HepG2 (cell line): Measurements from ENCODE around the gene PCDHGA1. TPM values are rescaled to one million over a fixed set of nuclear protein-coding genes. Genes with fewer than 3 reads are reported as not detected.
A peak's percentile ranks its signal among the peaks of the same experiment; 100 is the strongest.

ENCODE experiments used
- ATAC-seq: fragments of 200-7000 bp; cut with Tn5 transposase; 3 replicates; pipeline ENCODE4 v1.9.1; 2020; ENCODE audit warnings: mild to moderate bottlenecking, moderate library complexity
- BruUV-seq: library from RNA; stranded (reverse); fragments of 400-500 nt; replicated peaks from 2 replicates; lab custom pipeline; 2021; lab: Mats Ljungman, UMichigan
- CTCF ChIA-PET: fragments of 300-600 bp; formaldehyde crosslinking; extraction: SDS; loops from one replicate; lab custom pipeline; 2021; ENCODE audit warnings: low total read pairs, inconsistent platforms, low intra/inter-chr PET ratio; lab: Yijun Ruan, JAX
- POLR2A ChIA-PET: fragments of 350-600 bp; sonication (Branson Sonifier 250); formaldehyde crosslinking; loops from one replicate; lab custom pipeline; 2020; ENCODE audit warnings: antibody characterized with exemption, inconsistent platforms; lab: Yijun Ruan, JAX
- DNase-seq: peaks from one replicate; pipeline ENCODE4 v3.0.0-alpha.2; 2015; ENCODE audit warnings: low spot score
- FAIRE-seq: peaks from 3 replicates; lab custom pipeline; 2011; peaks lifted over from hg19 to GRCh38; lab: Jason Lieb, UNC
- H2AFZ ChIP-seq: one replicate; pipeline ENCODE4 v1.6.1; 2011; ENCODE audit warnings: low read length, inconsistent platforms
- H3K27ac ChIP-seq: fragments of 300-600 bp; 3 replicates; pipeline ENCODE4 v1.8.0; 2011; ENCODE audit warnings: mixed run types, mild to moderate bottlenecking, mixed read lengths, low read length, inconsistent platforms; ENCODE audit not compliant: insufficient read depth; ENCODE audit errors: extremely low read length
- H3K27me3 ChIP-seq, 2 experiments: fragments of 200-600 bp in 1 of 2; 2 replicates in 1 of 2; 3 replicates in 1 of 2; pipeline versions ENCODE4 v1.6.0 to v1.8.0; 2011; ENCODE audit warnings: low read length in 2 of 2, mild to moderate bottlenecking in 2 of 2, moderate library complexity in 2 of 2, inconsistent platforms in 1 of 2; ENCODE audit not compliant: insufficient read depth in 2 of 2, control insufficient read depth in 1 of 2
- H3K36me3 ChIP-seq, 2 experiments: fragments of 200-600 bp in 1 of 2; replicated peaks in 1 of 2; 2 replicates in 1 of 2; 3 replicates in 1 of 2; pipeline versions ENCODE4 v1.5.1 to v1.8.0; 2011; ENCODE audit warnings: low read length in 2 of 2, inconsistent platforms in 1 of 2; ENCODE audit not compliant: insufficient read depth in 2 of 2, control insufficient read depth in 1 of 2
- H3K4me1 ChIP-seq: 2 replicates; pipeline ENCODE4 v1.5.1; 2012; ENCODE audit warnings: low read length, inconsistent platforms; ENCODE audit not compliant: insufficient read depth
- H3K4me2 ChIP-seq: 2 replicates; pipeline ENCODE4 v1.6.0; 2011; ENCODE audit warnings: low read depth, low read length, inconsistent platforms
- H3K4me3 ChIP-seq, 3 experiments: fragments of 200-600 bp in 1 of 3; sonication (generic), shearing (Covaris generic) in 1 of 3; replicated peaks in 1 of 3; 2 replicates each; pipeline ENCODE4 v1.5.1; 2011 to 2016; ENCODE audit warnings: low read length in 3 of 3, inconsistent platforms in 2 of 3, low read depth in 2 of 3, mild to moderate bottlenecking in 2 of 3, control low read depth in 1 of 3, mixed read lengths in 1 of 3; ENCODE audit not compliant: insufficient read depth in 1 of 3
- H3K79me2 ChIP-seq: one replicate; pipeline ENCODE4 v1.6.1; 2011; ENCODE audit warnings: low read length, inconsistent platforms; ENCODE audit not compliant: insufficient read depth
- H3K9ac ChIP-seq: 2 replicates; pipeline ENCODE4 v1.6.0; 2011; ENCODE audit warnings: mild to moderate bottlenecking, low read depth, low read length, inconsistent platforms; ENCODE audit not compliant: insufficient read depth
- H3K9me3 ChIP-seq: 2 replicates; pipeline ENCODE4 v1.5.1; 2012; ENCODE audit warnings: mild to moderate bottlenecking, low read length
- H4K20me1 ChIP-seq: 2 replicates; pipeline ENCODE4 v1.6.0; 2011; ENCODE audit warnings: inconsistent platforms, mild to moderate bottlenecking, low read length, moderate library complexity; ENCODE audit not compliant: insufficient read depth
- ATF2 ChIP-seq: sonication (generic); formaldehyde crosslinking; IDR thresholded peaks from 2 replicates; pipeline ENCODE4 v1.4.0; 2020; ENCODE audit warnings: missing genetic modification reagents
- ATF4 ChIP-seq, 2 experiments: fragments of 450-650 bp in 1 of 2; sonication (generic) in 1 of 2; formaldehyde crosslinking; IDR thresholded peaks; 2 replicates each; pipeline versions ENCODE4 v1.5.0 to v1.8.0; 2020 to 2022; ENCODE audit warnings: mild to moderate bottlenecking in 1 of 2, missing genetic modification reagents in 1 of 2
- CERS6 ChIP-seq: sonication (generic); formaldehyde crosslinking; IDR thresholded peaks from 2 replicates; pipeline ENCODE4 v1.5.0; 2020; ENCODE audit warnings: missing genetic modification reagents
- CHCHD3 ChIP-seq: sonication (generic); formaldehyde crosslinking; IDR thresholded peaks from 2 replicates; pipeline ENCODE4 v1.8.0; 2022; ENCODE audit warnings: mild to moderate bottlenecking, missing genetic modification reagents, moderate library complexity
- CTCF ChIP-seq: sonication (generic); formaldehyde crosslinking; IDR thresholded peaks from 2 replicates; pipeline ENCODE4 v1.5.0; 2020; ENCODE audit warnings: mild to moderate bottlenecking, missing genetic modification reagents, moderate library complexity
- MXD4 ChIP-seq: IDR thresholded peaks from 2 replicates; pipeline ENCODE4 v1.6.1; 2016; ENCODE audit warnings: mild to moderate bottlenecking, missing biosample characterization, missing genetic modification reagents
- RNF2 ChIP-seq: fragments of 450-650 bp; conservative IDR thresholded peaks from 2 replicates; pipeline ENCODE4 v1.6.1; 2016; ENCODE audit warnings: low read depth
- ZBTB34 ChIP-seq: sonication (generic); formaldehyde crosslinking; IDR thresholded peaks from 2 replicates; pipeline ENCODE4 v1.8.0; 2022; ENCODE audit warnings: mild to moderate bottlenecking, missing genetic modification reagents
- ZFX ChIP-seq: sonication (generic); formaldehyde crosslinking; IDR thresholded peaks from 2 replicates; pipeline ENCODE4 v1.4.0; 2020; ENCODE audit warnings: mild to moderate bottlenecking, low read depth, missing genetic modification reagents, moderate library complexity
- ZNF260 ChIP-seq: sonication (generic); formaldehyde crosslinking; IDR thresholded peaks from 2 replicates; pipeline ENCODE4 v1.4.0; 2020; ENCODE audit warnings: missing genetic modification reagents, low read depth, mild to moderate bottlenecking, borderline replicate concordance
- ZNF563 ChIP-seq: sonication (generic); formaldehyde crosslinking; IDR thresholded peaks from 2 replicates; pipeline ENCODE4 v1.8.0; 2022; ENCODE audit warnings: mild to moderate bottlenecking, moderate library complexity, missing genetic modification reagents
- ZNF670 ChIP-seq: sonication (generic); formaldehyde crosslinking; IDR thresholded peaks from 2 replicates; pipeline ENCODE4 v1.8.0; 2022; ENCODE audit warnings: mild to moderate bottlenecking, missing genetic modification reagents, borderline replicate concordance
- ZNF724P ChIP-seq: sonication (generic); formaldehyde crosslinking; IDR thresholded peaks from 2 replicates; pipeline ENCODE4 v1.8.0; 2022; ENCODE audit warnings: missing genetic modification reagents, borderline replicate concordance
- WGBS: methylation state at CpG from one replicate; pipeline ENCODE4 v1.1.6; 2017; ENCODE audit warnings: low lambda C conversion rate; 5-methylcytosine and 5-hydroxymethylcytosine counted together
- in situ Hi-C: cut with HindIII; loops from 2 replicates; pipeline ENCODE4 v1.10.0; 2017; ENCODE audit warnings: low pct_unique_long_range_greater_than_20kb; ENCODE audit not compliant: extremely low pct_ligation_motif_present
- intact Hi-C: fragments of 100-400 bp; cut with micrococcal nuclease; formaldehyde crosslinking; loops from one replicate; pipeline ENCODE4 v1.10.0; 2022; ENCODE audit not compliant: unreplicated experiment
- polyA plus RNA-seq, 8 experiments: library from polyadenylated mRNA; depleted of rRNA in 3 of 8; stranded (reverse) in 7 of 8; unstranded in 1 of 8; fragments of >200 nt; fragmentation: Illumina TruSeq in 4 of 8; extraction: Trizol in 4 of 8; gene quantifications; 2 replicates each; pipeline versions ENCODE4 v1.2.1 to v1.2.3, GENCODE V29; 2011 to 2016; ENCODE audit warnings: low read depth in 4 of 8, missing spikeins in 1 of 8, mixed read lengths in 1 of 8; ENCODE audit not compliant: insufficient read depth in 1 of 8
- total RNA-seq, 5 experiments: library from RNA; depleted of rRNA; stranded (reverse); fragments of >200 nt; fragmentation: Illumina TruSeq; extraction: Trizol; gene quantifications; 2 replicates each; pipeline ENCODE4 v1.2.3, GENCODE V29; 2016; ENCODE audit warnings: low read depth in 1 of 5

PCDHGA1 gene
- total and polyA plus RNA-seq, 2 of the 13 experiments (the other 11 are each of a cell fraction or from before 2014, with no cell fraction given) = 0.31 to 0.40 TPM

GRCh38 chr5:141560725-141561483, 230.6 kb downstream of the PCDHGA1 start:
- FAIRE-seq (no peak), ATAC-seq (no peak), DNase-seq (peak; percentile 10)
- 95% methylated on average over 9 of the region's 9 CpGs for WGBS
- H3K79me2 ChIP-seq = no peaks in the 10 kb centered on the region
- H3K4me3 ChIP-seq = no peak overlapping the region
- in situ Hi-C loops (loop anchor here (5.0 kb wide), 2 partner anchors 144 to 339 kb away; partner anchors contain the start of genes PCDHB14 and PCDHGB7), intact Hi-C loops (loop anchor here (5.0 kb wide), 2 partner anchors 234 to 469 kb away; partner anchors contain the start of gene PCDHB2)
- CTCF ChIA-PET = interaction anchor here (1.0 to 1.2 kb wide), 2 partner anchors 217 to 338 kb away, joined by 3 to 4 read pairs; partner anchors contain the start of genes PCDHB14 and PCDHGA3
- H4K20me1 ChIP-seq = no peaks in the 10 kb centered on the region
- no peak overlapping the region for H3K9ac ChIP-seq
- peaks cover 10% of the 10 kb centered on the region for H3K4me1 ChIP-seq
- H3K9me3 ChIP-seq = no peaks in the 10 kb centered on the region
- no peak overlapping the region for H3K27ac ChIP-seq
- H3K4me2 ChIP-seq = no peak overlapping the region
- no TSS peak for BruUV-seq
- no peaks in the 10 kb centered on the region for H3K27me3 ChIP-seq
- POLR2A ChIA-PET = no interaction called here
- peaks cover 9 to 36% of the 10 kb centered on the region in 2 experiments for H3K36me3 ChIP-seq
- no peak overlapping the region for H2AFZ ChIP-seq
- TF ChIP-seq ATF2 (CRISPR knock-in tag) (no peak), ZNF724P (CRISPR knock-in tag) (no peak), CHCHD3 (CRISPR knock-in tag) (no peak), CTCF (CRISPR knock-in tag) (peak; percentile 35), MXD4 (no peak), ATF4 (CRISPR knock-in tag; IDR thresholded peaks at IDR 0.05) (no peak), CERS6 (no peak), RNF2 (no peak), ZNF563 (CRISPR knock-in tag) (no peak), ZNF670 (CRISPR knock-in tag) (no peak), ZNF260 (CRISPR knock-in tag) (no peak), ZBTB34 (CRISPR knock-in tag) (no peak), ZFX (CRISPR knock-in tag) (no peak)
